Large intestine (tissue), 3 donors: ENCODE data around the gene KRT85. TPM values are rescaled to one million over a fixed set of nuclear protein-coding genes. Genes with fewer than 3 reads are reported as not detected.
"Not testable (repeated sequence)": the region's sequence is repeated elsewhere in the genome, so short reads cannot be mapped to it uniquely, and the experiment has no call there.

ENCODE experiments used
- DNase-seq, 2 donors: peaks; one replicate each; pipeline versions ENCODE4 v3.0.0 to v3.0.0-alpha.2; 2013
- H3K27ac ChIP-seq: one replicate; pipeline ENCODE4 v1.5.1; 2013; ENCODE audit warnings: low read length
- H3K27me3 ChIP-seq: 2 replicates; pipeline ENCODE4 v1.6.1; 2013; ENCODE audit warnings: low read length; ENCODE audit not compliant: control insufficient read depth, insufficient read depth
- H3K36me3 ChIP-seq: 2 replicates; pipeline ENCODE4 v1.6.1; 2013; ENCODE audit warnings: low read length; ENCODE audit not compliant: control insufficient read depth, insufficient read depth
- H3K4me1 ChIP-seq: one replicate; pipeline ENCODE4 v1.6.1; 2013; ENCODE audit warnings: low read length; ENCODE audit not compliant: control insufficient read depth, insufficient read depth
- H3K4me3 ChIP-seq: one replicate; pipeline ENCODE4 v1.5.1; 2013; ENCODE audit warnings: low read length
- H3K9me3 ChIP-seq: one replicate; pipeline ENCODE4 v1.6.1; 2013; ENCODE audit warnings: mild to moderate bottlenecking, low read depth, low read length, moderate library complexity; ENCODE audit not compliant: control insufficient read depth
- WGBS: methylation state at CpG from one replicate; pipeline ENCODE4 v1.1.5; 2013; ENCODE audit warnings: low lambda C conversion rate; ENCODE audit not compliant: insufficient coverage; 5-methylcytosine and 5-hydroxymethylcytosine counted together
- polyA plus RNA-seq: library from polyadenylated mRNA; unstranded; fragments of 120-200 nt; gene quantifications from one replicate; pipeline ENCODE4 v1.2.1, GENCODE V29; 2013

KRT85 gene
- polyA plus RNA-seq, 1 donor: 0.03 TPM

- H3K4me3 ChIP-seq, H3K4me1 ChIP-seq, H3K36me3 ChIP-seq, H3K9me3 ChIP-seq, H3K27ac ChIP-seq, DNase-seq: not testable (repeated sequence)
- WGBS: no CpG with 5 or more reads among the region's 9 CpGs
- peaks cover 26% of the 10 kb centered on the region for H3K27me3 ChIP-seq
These were observed 51.6 kb downstream of the KRT85 start for GRCh38 chr12:52315721-52316120.

DNA sequence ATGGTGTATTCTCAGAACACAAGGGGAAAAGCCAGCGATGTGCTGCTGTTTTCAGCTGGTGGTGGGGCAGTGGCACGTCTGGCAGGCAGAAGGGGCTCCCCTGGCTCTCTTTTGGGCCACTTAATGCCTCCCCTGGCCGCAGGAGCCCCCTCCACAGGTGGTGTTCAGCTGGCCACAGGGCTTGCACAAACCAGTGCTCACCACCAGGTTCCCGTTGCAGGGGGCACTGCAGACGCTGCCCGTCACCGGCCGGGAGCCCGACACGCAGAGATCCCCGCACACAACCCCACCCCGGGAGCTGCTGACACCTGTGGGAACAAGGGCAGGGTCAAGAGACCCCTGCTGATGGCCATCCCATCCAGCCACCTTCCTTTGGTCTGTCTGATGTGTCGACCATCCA, 52.8 kb downstream of the KRT85 start:
- no peaks in the 10 kb centered on the region for H3K36me3 ChIP-seq
- H3K4me1 ChIP-seq: no peaks in the 10 kb centered on the region
- no peak overlapping the region for H3K4me3 ChIP-seq
- H3K27ac ChIP-seq: no peak overlapping the region
- no CpG with 5 or more reads among the region's 13 CpGs for WGBS
- H3K27me3 ChIP-seq: peaks cover 26% of the 10 kb centered on the region
- no peak for DNase-seq
- H3K9me3 ChIP-seq: no peaks in the 10 kb centered on the region

GRCh38 chr12:52313926-52314325, 53.4 kb downstream of the KRT85 start:
- no CpG with 5 or more reads among the region's 9 CpGs for WGBS

GRCh38 chr12:52313461-52313860, 53.8 kb downstream of the KRT85 start:
- peaks cover 27% of the 10 kb centered on the region for H3K27me3 ChIP-seq
- no peaks in the 10 kb centered on the region for H3K4me1 ChIP-seq
- no CpG with 5 or more reads among the region's 3 CpGs for WGBS
- DNase-seq: no peak
- H3K27ac ChIP-seq: no peak overlapping the region
- H3K4me3 ChIP-seq: no peak overlapping the region
- H3K9me3 ChIP-seq: no peaks in the 10 kb centered on the region
- no peaks in the 10 kb centered on the region for H3K36me3 ChIP-seq

More at GRCh38 chr12:52313926-52314325, 53.4 kb downstream of the KRT85 start:
- no peak overlapping the region for H3K27ac ChIP-seq
- no peaks in the 10 kb centered on the region for H3K9me3 ChIP-seq
- H3K4me3 ChIP-seq: no peak overlapping the region
- DNase-seq: no peak
- H3K36me3 ChIP-seq: no peaks in the 10 kb centered on the region
- H3K4me1 ChIP-seq: no peaks in the 10 kb centered on the region
- peaks cover 27% of the 10 kb centered on the region for H3K27me3 ChIP-seq

- Histone ChIP-seq H3K36me3 (no peaks in the 10 kb centered on the region), H3K4me1 (peaks cover 2% of the 10 kb centered on the region), H3K27ac (no peak overlapping the region), H3K4me3 (no peak overlapping the region), H3K27me3 (peaks cover 39% of the 10 kb centered on the region), H3K9me3 (no peaks in the 10 kb centered on the region)
- DNase-seq: no peak
- no CpG with 5 or more reads among the region's 4 CpGs for WGBS
These were observed 55.2 kb downstream of the KRT85 start for GRCh38 chr12:52312086-52312485.

- WGBS: no CpG with 5 or more reads among the region's 3 CpGs
- no peaks in the 10 kb centered on the region for H3K36me3 ChIP-seq
- H3K27me3 ChIP-seq: peaks cover 40% of the 10 kb centered on the region
- no peak overlapping the region for H3K27ac ChIP-seq
- no peaks in the 10 kb centered on the region for H3K9me3 ChIP-seq
- H3K4me1 ChIP-seq: peaks cover 2% of the 10 kb centered on the region
- H3K4me3 ChIP-seq: no peak overlapping the region
- no peak for DNase-seq
These were observed 56.0 kb downstream of the KRT85 start for GRCh38 chr12:52311285-52311648.

- no CpG with 5 or more reads among the region's 5 CpGs for WGBS
- no peaks in the 10 kb centered on the region for H3K9me3 ChIP-seq
- peaks cover 2% of the 10 kb centered on the region for H3K4me1 ChIP-seq
- no peak for DNase-seq
- H3K27ac ChIP-seq: no peak overlapping the region
- peaks cover 40% of the 10 kb centered on the region for H3K27me3 ChIP-seq
- H3K4me3 ChIP-seq: no peak overlapping the region
- no peaks in the 10 kb centered on the region for H3K36me3 ChIP-seq
These were observed 56.5 kb downstream of the KRT85 start for GRCh38 chr12:52310622-52311284.

Other genes with a start within 250 kb of the KRT85 start
- 0.45 TPM for gene KRT80, start 175.5 kb downstream of the KRT85 start, polyA plus RNA-seq
- gene KRT7, start 134.2 kb downstream of the KRT85 start, polyA plus RNA-seq: 8.6 TPM
- gene KRT86, start 92.8 kb downstream of the KRT85 start, polyA plus RNA-seq: 0.97 TPM
- gene KRT81, start 75.9 kb downstream of the KRT85 start, polyA plus RNA-seq: 0.72 TPM
- 0.03 TPM for gene KRT83, start 46.1 kb downstream of the KRT85 start, polyA plus RNA-seq
- gene KRT84, start 18.2 kb upstream of the KRT85 start, polyA plus RNA-seq: not detected
- gene KRT82, start 38.9 kb upstream of the KRT85 start, polyA plus RNA-seq: not detected
- not detected for gene KRT75, start 66.9 kb upstream of the KRT85 start, polyA plus RNA-seq
- gene KRT6B, start 84.7 kb upstream of the KRT85 start, polyA plus RNA-seq: not detected
- not detected for gene KRT6C, start 106.3 kb upstream of the KRT85 start, polyA plus RNA-seq
- 0.01 TPM for gene KRT6A, start 125.8 kb upstream of the KRT85 start, polyA plus RNA-seq
- gene KRT5, start 152.9 kb upstream of the KRT85 start, polyA plus RNA-seq: 1.8 TPM
- 0.04 TPM for gene KRT71, start 185.7 kb upstream of the KRT85 start, polyA plus RNA-seq
- not detected for gene KRT74, start 206.4 kb upstream of the KRT85 start, polyA plus RNA-seq
- 2.0 TPM for gene KRT72, start 234.0 kb upstream of the KRT85 start, polyA plus RNA-seq